GM12878 (cell line): ENCODE measurements around the gene GPR62. TPM values are rescaled to one million over a fixed set of nuclear protein-coding genes. Genes with fewer than 3 reads are reported as not detected.

ENCODE experiments used
- BACH1 ChIP-seq: fragments of 450-650 bp; IDR thresholded peaks from 2 replicates; pipeline ENCODE4 v1.6.1; 2017; ENCODE audit warnings: mild to moderate bottlenecking, borderline replicate concordance
- BHLHE40 ChIP-seq, 2 experiments: fragments of 450-650 bp in 1 of 2; IDR thresholded peaks; 2 replicates each; pipeline ENCODE4 v1.6.1; 2011 to 2017; ENCODE audit warnings: low read depth in 2 of 2, borderline replicate concordance in 1 of 2, improper control_type of control experiment in 1 of 2, low read length in 1 of 2, mild to moderate bottlenecking in 1 of 2
- CBFB ChIP-seq: IDR thresholded peaks from 2 replicates; pipeline ENCODE4 v1.6.1; 2016; ENCODE audit warnings: antibody characterized with exemption, low read depth
- CHD4 ChIP-seq: fragments of 200-600 bp; sonication (generic); IDR thresholded peaks from 2 replicates; pipeline ENCODE4 v1.6.1; 2016; ENCODE audit warnings: mild to moderate bottlenecking
- GABPA ChIP-seq: IDR thresholded peaks from 2 replicates; pipeline ENCODE4 v1.6.1; 2014; ENCODE audit warnings: antibody characterized with exemption, low read depth, mild to moderate bottlenecking, inconsistent platforms
- HCFC1 ChIP-seq: fragments of 150-350 bp; IDR thresholded peaks from 2 replicates; pipeline ENCODE4 v1.6.1; 2014; ENCODE audit warnings: low read length
- HDGF ChIP-seq: fragments of 450-650 bp; IDR thresholded peaks from 2 replicates; pipeline ENCODE4 v1.6.1; 2016; ENCODE audit warnings: antibody characterized with exemption
- IKZF1 ChIP-seq: fragments of 450-650 bp; conservative IDR thresholded peaks from 2 replicates; pipeline ENCODE4 v1.6.1; 2017; ENCODE audit warnings: antibody characterized with exemption, mild to moderate bottlenecking
- LARP7 ChIP-seq: fragments of 450-650 bp; IDR thresholded peaks from 2 replicates; pipeline ENCODE4 v1.6.1; 2017; ENCODE audit warnings: mild to moderate bottlenecking
- MEF2B ChIP-seq: fragments of 450-650 bp; IDR thresholded peaks from 2 replicates; pipeline ENCODE4 v1.6.1; 2018; ENCODE audit warnings: mild to moderate bottlenecking, moderate library complexity; ENCODE audit not compliant: partially characterized antibody, poor library complexity, severe bottlenecking
- MYB ChIP-seq: fragments of 150-350 bp; IDR thresholded peaks from 2 replicates; pipeline ENCODE4 v1.6.1; 2014; ENCODE audit warnings: mild to moderate bottlenecking, low read depth, low read length, borderline replicate concordance
- NFYA ChIP-seq: IDR thresholded peaks from 2 replicates; pipeline ENCODE4 v1.6.1; 2011; ENCODE audit warnings: low read depth, mild to moderate bottlenecking, low read length, improper control_type of control experiment, borderline replicate concordance
- NFYB ChIP-seq: IDR thresholded peaks from 2 replicates; pipeline ENCODE4 v1.6.1; 2011; ENCODE audit warnings: low read depth, mild to moderate bottlenecking, low read length, improper control_type of control experiment, moderate library complexity; ENCODE audit not compliant: insufficient read depth
- POLR2A ChIP-seq: IDR thresholded peaks from 2 replicates; pipeline ENCODE4 v1.6.1; 2011; ENCODE audit warnings: low read depth, mild to moderate bottlenecking, low read length
- RAD21 ChIP-seq: IDR thresholded peaks from 2 replicates; pipeline ENCODE4 v1.6.1; 2011; ENCODE audit warnings: mild to moderate bottlenecking, low read depth, low read length, moderate library complexity; ENCODE audit not compliant: insufficient read depth
- RB1 ChIP-seq: fragments of 450-650 bp; formaldehyde crosslinking; IDR thresholded peaks from 2 replicates; pipeline ENCODE4 v1.6.1; 2017; ENCODE audit warnings: mild to moderate bottlenecking, borderline replicate concordance
- SIN3A ChIP-seq: IDR thresholded peaks from 2 replicates; pipeline ENCODE4 v1.6.1; 2012; ENCODE audit warnings: low read depth, low read length, improper control_type of control experiment
- SP1 ChIP-seq: IDR thresholded peaks from one replicate; pipeline ENCODE4 v1.6.1; 2011; ENCODE audit warnings: low read depth, low read length
- STAT3 ChIP-seq: IDR thresholded peaks from 2 replicates; pipeline ENCODE4 v1.6.1; 2011; ENCODE audit warnings: low read depth, low read length, improper control_type of control experiment
- SUZ12 ChIP-seq: fragments of 200-600 bp; sonication (generic); IDR thresholded peaks from one replicate; pipeline ENCODE4 v1.6.1; 2018; ENCODE audit warnings: antibody characterized with exemption, mild to moderate bottlenecking; ENCODE audit not compliant: unreplicated experiment
- TBL1XR1 ChIP-seq: IDR thresholded peaks from 2 replicates; pipeline ENCODE4 v1.6.1; 2012; ENCODE audit warnings: low read depth, low read length, improper control_type of control experiment
- ZNF217 ChIP-seq: fragments of 450-650 bp; IDR thresholded peaks from 2 replicates; pipeline ENCODE4 v1.6.1; 2017; ENCODE audit warnings: antibody characterized with exemption, mild to moderate bottlenecking
- polyA plus RNA-seq, 11 experiments: library from polyadenylated mRNA; depleted of rRNA in 4 of 11; unstranded in 6 of 11; stranded (reverse) in 5 of 11; fragments of >200 nt; fragmentation: Nextera tagmentation in 4 of 11; fragmentation: Illumina TruSeq in 1 of 11; extraction: Ambion mirVana in 4 of 11; extraction: Trizol in 1 of 11; gene quantifications; 1 replicate in 1 of 11; 2 replicates in 10 of 11; pipeline versions ENCODE4 v1.2.1 to v1.2.3, GENCODE V29; 2011 to 2016; ENCODE audit warnings: inconsistent platforms in 2 of 11, missing spikeins in 2 of 11, low read depth in 1 of 11
- total RNA-seq, 4 experiments: library from RNA; depleted of rRNA in 3 of 4; stranded (reverse); fragments of >200 nt in 3 of 4; fragmentation: Illumina TruSeq in 1 of 4; extraction: Trizol in 1 of 4; gene quantifications; 2 replicates each; pipeline versions ENCODE4 v1.2.1 to v1.2.3, GENCODE V29; 2013 to 2021
- TF ChIP-seq, protein P1 (sequence below): fragments of 150-350 bp; IDR thresholded peaks from 2 replicates; pipeline ENCODE4 v1.6.1; 2014; ENCODE audit warnings: mild to moderate bottlenecking, low read depth, low read length
- TF ChIP-seq, protein P2 (sequence below): fragments of 450-650 bp; IDR thresholded peaks from 2 replicates; pipeline ENCODE4 v1.6.1; 2016; ENCODE audit warnings: mild to moderate bottlenecking
- TF ChIP-seq, protein P3 (sequence below): fragments of 150-350 bp; IDR thresholded peaks from 2 replicates; pipeline ENCODE4 v1.6.1; 2016; ENCODE audit warnings: low read depth, low read length
- TF ChIP-seq, protein P4 (sequence below): IDR thresholded peaks from 2 replicates; pipeline ENCODE4 v1.6.1; 2012; ENCODE audit warnings: low read depth, low read length, improper control_type of control experiment

GPR62 gene
- total and polyA plus RNA-seq, 10 of the 15 experiments (the other 5 are each of a cell fraction or from before 2014, with no cell fraction given), result not detected

DNA sequence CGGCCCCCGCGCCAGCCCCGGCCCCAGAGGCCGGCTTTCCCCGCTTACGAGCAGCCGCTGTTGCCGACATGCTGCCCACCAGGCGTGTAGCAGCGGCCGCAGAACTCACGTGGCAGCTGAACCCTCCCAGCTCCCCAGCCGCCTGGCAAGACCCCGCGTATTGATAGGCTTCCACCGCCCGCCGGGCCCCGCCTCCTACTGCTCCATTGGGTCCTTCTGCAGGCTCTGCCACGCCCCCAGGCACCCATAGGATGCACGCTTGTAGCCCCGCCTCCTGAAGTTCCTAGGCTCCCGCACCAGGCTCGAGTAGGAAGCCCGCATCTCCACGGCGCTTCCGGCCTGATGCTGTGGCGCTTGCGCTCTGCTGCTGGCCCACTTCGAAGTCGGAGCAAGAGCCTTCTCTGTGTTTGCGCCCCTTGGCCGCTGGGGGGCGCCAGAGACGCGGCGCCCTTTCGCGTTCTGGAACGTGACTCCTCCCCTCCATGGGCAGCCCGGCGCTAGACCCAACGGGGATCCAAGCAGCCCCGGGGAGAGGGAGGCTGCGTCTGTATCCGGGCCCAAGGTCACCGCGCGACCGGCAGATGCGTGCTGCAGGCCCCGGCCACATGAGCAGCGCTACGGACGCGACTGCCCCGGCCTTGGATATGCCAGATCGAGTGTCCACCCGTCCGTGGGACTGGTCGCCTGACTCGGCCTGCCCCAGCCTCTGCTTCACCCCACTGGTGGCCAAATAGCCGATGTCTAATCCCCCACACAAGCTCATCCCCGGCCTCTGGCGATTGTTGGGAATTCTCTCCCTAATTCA, 13.2 kb upstream of the GPR62 start, which contains the start of the genes PARP3 and RRP9 (continued):
- peak; percentile 50; the same call in 1 of the 2 replicates for TF ChIP-seq NFYA
- peak; percentile 93 for TF ChIP-seq SIN3A
- TF ChIP-seq HDGF, result peak; percentile 99; the same call in 1 of the 2 replicates
- peak; percentile 83 for TF ChIP-seq RAD21
- no peak; the same call in 1 of the 2 replicates for TF ChIP-seq TBL1XR1
- peak; percentile 76 for TF ChIP-seq BACH1
- peak; percentile 30; the same call in 1 of the 2 replicates for TF ChIP-seq HCFC1
- TF ChIP-seq SUZ12, result no peak
- TF ChIP-seq MYB, result peak; percentile 35; the same call in 1 of the 2 replicates
- TF ChIP-seq STAT3, result no peak
- TF ChIP-seq SP1, result peak; percentile 98
- peak; percentile 39 for TF ChIP-seq MEF2B
- TF ChIP-seq, protein P1, sequence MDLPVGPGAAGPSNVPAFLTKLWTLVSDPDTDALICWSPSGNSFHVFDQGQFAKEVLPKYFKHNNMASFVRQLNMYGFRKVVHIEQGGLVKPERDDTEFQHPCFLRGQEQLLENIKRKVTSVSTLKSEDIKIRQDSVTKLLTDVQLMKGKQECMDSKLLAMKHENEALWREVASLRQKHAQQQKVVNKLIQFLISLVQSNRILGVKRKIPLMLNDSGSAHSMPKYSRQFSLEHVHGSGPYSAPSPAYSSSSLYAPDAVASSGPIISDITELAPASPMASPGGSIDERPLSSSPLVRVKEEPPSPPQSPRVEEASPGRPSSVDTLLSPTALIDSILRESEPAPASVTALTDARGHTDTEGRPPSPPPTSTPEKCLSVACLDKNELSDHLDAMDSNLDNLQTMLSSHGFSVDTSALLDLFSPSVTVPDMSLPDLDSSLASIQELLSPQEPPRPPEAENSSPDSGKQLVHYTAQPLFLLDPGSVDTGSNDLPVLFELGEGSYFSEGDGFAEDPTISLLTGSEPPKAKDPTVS, result 0 out of 2 replicates have a peak, but pooled peaks have one; percentile 29
- peak; percentile 95 for TF ChIP-seq LARP7
- peak; percentile 91 for TF ChIP-seq POLR2A
- TF ChIP-seq, protein P2, sequence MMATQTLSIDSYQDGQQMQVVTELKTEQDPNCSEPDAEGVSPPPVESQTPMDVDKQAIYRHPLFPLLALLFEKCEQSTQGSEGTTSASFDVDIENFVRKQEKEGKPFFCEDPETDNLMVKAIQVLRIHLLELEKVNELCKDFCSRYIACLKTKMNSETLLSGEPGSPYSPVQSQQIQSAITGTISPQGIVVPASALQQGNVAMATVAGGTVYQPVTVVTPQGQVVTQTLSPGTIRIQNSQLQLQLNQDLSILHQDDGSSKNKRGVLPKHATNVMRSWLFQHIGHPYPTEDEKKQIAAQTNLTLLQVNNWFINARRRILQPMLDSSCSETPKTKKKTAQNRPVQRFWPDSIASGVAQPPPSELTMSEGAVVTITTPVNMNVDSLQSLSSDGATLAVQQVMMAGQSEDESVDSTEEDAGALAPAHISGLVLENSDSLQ, result peak; percentile 36; the same call in 1 of the 2 replicates
- peak; percentile 80; the same call in 1 of the 2 replicates for TF ChIP-seq RB1
- TF ChIP-seq, protein P3, sequence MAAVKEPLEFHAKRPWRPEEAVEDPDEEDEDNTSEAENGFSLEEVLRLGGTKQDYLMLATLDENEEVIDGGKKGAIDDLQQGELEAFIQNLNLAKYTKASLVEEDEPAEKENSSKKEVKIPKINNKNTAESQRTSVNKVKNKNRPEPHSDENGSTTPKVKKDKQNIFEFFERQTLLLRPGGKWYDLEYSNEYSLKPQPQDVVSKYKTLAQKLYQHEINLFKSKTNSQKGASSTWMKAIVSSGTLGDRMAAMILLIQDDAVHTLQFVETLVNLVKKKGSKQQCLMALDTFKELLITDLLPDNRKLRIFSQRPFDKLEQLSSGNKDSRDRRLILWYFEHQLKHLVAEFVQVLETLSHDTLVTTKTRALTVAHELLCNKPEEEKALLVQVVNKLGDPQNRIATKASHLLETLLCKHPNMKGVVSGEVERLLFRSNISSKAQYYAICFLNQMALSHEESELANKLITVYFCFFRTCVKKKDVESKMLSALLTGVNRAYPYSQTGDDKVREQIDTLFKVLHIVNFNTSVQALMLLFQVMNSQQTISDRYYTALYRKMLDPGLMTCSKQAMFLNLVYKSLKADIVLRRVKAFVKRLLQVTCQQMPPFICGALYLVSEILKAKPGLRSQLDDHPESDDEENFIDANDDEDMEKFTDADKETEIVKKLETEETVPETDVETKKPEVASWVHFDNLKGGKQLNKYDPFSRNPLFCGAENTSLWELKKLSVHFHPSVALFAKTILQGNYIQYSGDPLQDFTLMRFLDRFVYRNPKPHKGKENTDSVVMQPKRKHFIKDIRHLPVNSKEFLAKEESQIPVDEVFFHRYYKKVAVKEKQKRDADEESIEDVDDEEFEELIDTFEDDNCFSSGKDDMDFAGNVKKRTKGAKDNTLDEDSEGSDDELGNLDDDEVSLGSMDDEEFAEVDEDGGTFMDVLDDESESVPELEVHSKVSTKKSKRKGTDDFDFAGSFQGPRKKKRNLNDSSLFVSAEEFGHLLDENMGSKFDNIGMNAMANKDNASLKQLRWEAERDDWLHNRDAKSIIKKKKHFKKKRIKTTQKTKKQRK, result no peak
- TF ChIP-seq NFYB, result peak; percentile 96
- no peak; the same call in 1 of the 2 replicates for TF ChIP-seq GABPA
- peak; percentile 88 to 94 for TF ChIP-seq BHLHE40 (IDR thresholded peaks at IDR 0.05; ENCODE audit: borderline replicate concordance in 1 of 2, low read depth in 2 of 2, low read length in 1 of 2)
- TF ChIP-seq, protein P4, sequence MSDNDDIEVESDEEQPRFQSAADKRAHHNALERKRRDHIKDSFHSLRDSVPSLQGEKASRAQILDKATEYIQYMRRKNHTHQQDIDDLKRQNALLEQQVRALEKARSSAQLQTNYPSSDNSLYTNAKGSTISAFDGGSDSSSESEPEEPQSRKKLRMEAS, result peak; percentile 93
- peak; percentile 47; the same call in 1 of the 2 replicates for TF ChIP-seq CBFB
- peak; percentile 14; the same call in 1 of the 2 replicates for TF ChIP-seq ZNF217
- TF ChIP-seq CHD4, result no peak
- TF ChIP-seq IKZF1, result peak; percentile 69; the same call in 1 of the 2 replicates
